IMR-90 (cell line): Measurements from ENCODE around the gene AEN. TPM values are rescaled to one million over a fixed set of nuclear protein-coding genes. Genes with fewer than 3 reads are reported as not detected.

Source experiments
- ATAC-seq: fragments of 200-7000 bp; cut with Tn5 transposase; 2 replicates; pipeline ENCODE4 v1.9.1; 2020; ENCODE audit warnings: low read depth, mild to moderate bottlenecking, moderate library complexity
- BruUV-seq: library from RNA; stranded (reverse); fragments of 400-500 nt; replicated peaks from 2 replicates; lab custom pipeline; 2021; lab: Mats Ljungman, UMichigan
- CTCF ChIA-PET: fragments of 300-600 bp; formaldehyde crosslinking; extraction: SDS; loops from one replicate; lab custom pipeline; 2021; ENCODE audit warnings: antibody characterized with exemption; lab: Yijun Ruan, JAX
- POLR2A ChIA-PET: fragments of 300-600 bp; sonication (Branson Sonifier 250); formaldehyde crosslinking; loops from one replicate; lab custom pipeline; 2022; ENCODE audit warnings: antibody characterized with exemption; ENCODE audit not compliant: unreplicated experiment; lab: Charles Lee
- DNase-seq: peaks from one replicate; pipeline ENCODE4 v3.0.0; 2013
- H2AFZ ChIP-seq: replicated peaks from 2 replicates; pipeline ENCODE3; 2013; ENCODE audit warnings: low read length, mild to moderate bottlenecking; ENCODE audit not compliant: poor library complexity
- H2AK5ac ChIP-seq: 2 replicates; pipeline ENCODE4 v1.6.1; 2013; ENCODE audit warnings: low read depth, low read length, inconsistent platforms
- H2AK9ac ChIP-seq: replicated peaks from 2 replicates; pipeline ENCODE3; 2013; ENCODE audit warnings: mild to moderate bottlenecking, low read depth, low read length, moderate library complexity; ENCODE audit not compliant: poor library complexity
- H2BK120ac ChIP-seq: 2 replicates; pipeline ENCODE4 v1.6.1; 2013; ENCODE audit warnings: low read depth, low read length, inconsistent platforms
- H2BK15ac ChIP-seq: 3 replicates; pipeline ENCODE4 v1.6.1; 2013; ENCODE audit warnings: low read depth, low read length, inconsistent platforms
- H2BK20ac ChIP-seq: 2 replicates; pipeline ENCODE4 v1.6.1; 2013; ENCODE audit warnings: low read depth, mild to moderate bottlenecking, inconsistent platforms, low read length, moderate library complexity
- H2BK5ac ChIP-seq: 2 replicates; pipeline ENCODE4 v1.6.1; 2013; ENCODE audit warnings: mild to moderate bottlenecking, low read depth, low read length, inconsistent platforms; ENCODE audit not compliant: poor library complexity, severe bottlenecking
- H3K14ac ChIP-seq: replicated peaks from 2 replicates; pipeline ENCODE4 v1.6.1; 2013; ENCODE audit warnings: low read depth, low read length, inconsistent platforms
- H3K18ac ChIP-seq: 2 replicates; pipeline ENCODE4 v1.6.1; 2013; ENCODE audit warnings: low read depth, low read length, control low read depth
- H3K23ac ChIP-seq: 2 replicates; pipeline ENCODE4 v1.6.1; 2013; ENCODE audit warnings: low read depth, low read length, inconsistent platforms
- H3K27ac ChIP-seq: 2 replicates; pipeline ENCODE4 v1.5.1; 2013; ENCODE audit warnings: mild to moderate bottlenecking, control low read depth, low read length; ENCODE audit not compliant: insufficient read depth
- H3K27me3 ChIP-seq: 2 replicates; pipeline ENCODE4 v1.6.1; 2013; ENCODE audit warnings: low read length; ENCODE audit not compliant: control insufficient read depth, insufficient read depth
- H3K36me3 ChIP-seq: 2 replicates; pipeline ENCODE4 v1.6.1; 2013; ENCODE audit warnings: low read length, mixed read lengths; ENCODE audit not compliant: control insufficient read depth, insufficient read depth
- H3K4ac ChIP-seq: 2 replicates; pipeline ENCODE4 v1.6.1; 2013; ENCODE audit warnings: low read depth, low read length, inconsistent platforms
- H3K4me1 ChIP-seq: 2 replicates; pipeline ENCODE4 v1.6.1; 2013; ENCODE audit warnings: low read length, mixed read lengths; ENCODE audit not compliant: control insufficient read depth, insufficient read depth
- H3K4me2 ChIP-seq: 2 replicates; pipeline ENCODE4 v1.6.1; 2013; ENCODE audit warnings: low read depth, mild to moderate bottlenecking, control low read depth, low read length, moderate library complexity
- H3K4me3 ChIP-seq: 2 replicates; pipeline ENCODE4 v1.5.1; 2013; ENCODE audit warnings: low read depth, mild to moderate bottlenecking, control low read depth, low read length, moderate library complexity; ENCODE audit not compliant: insufficient read depth
- H3K56ac ChIP-seq: 2 replicates; pipeline ENCODE4 v1.6.1; 2013; ENCODE audit warnings: low read length, inconsistent platforms; ENCODE audit not compliant: insufficient read depth; ENCODE audit errors: extremely low read depth
- H3K79me1 ChIP-seq, 2 experiments: 2 replicates each; pipeline ENCODE4 v1.6.1; 2013; ENCODE audit warnings: low read length in 2 of 2, inconsistent platforms in 1 of 2, low read depth in 1 of 2
- H3K9ac ChIP-seq: 2 replicates; pipeline ENCODE4 v1.6.1; 2013; ENCODE audit warnings: low read depth, low read length, control low read depth
- H3K9me1 ChIP-seq: 2 replicates; pipeline ENCODE4 v1.6.1; 2013; ENCODE audit warnings: low read length, inconsistent platforms; ENCODE audit not compliant: insufficient read depth
- H3K9me3 ChIP-seq: 2 replicates; pipeline ENCODE4 v1.6.1; 2013; ENCODE audit warnings: low read length; ENCODE audit not compliant: control insufficient read depth, insufficient read depth
- H4K20me1 ChIP-seq: 2 replicates; pipeline ENCODE4 v1.6.1; 2013; ENCODE audit warnings: low read length, inconsistent platforms; ENCODE audit not compliant: insufficient read depth
- H4K5ac ChIP-seq: 2 replicates; pipeline ENCODE4 v1.6.1; 2013; ENCODE audit warnings: mild to moderate bottlenecking, low read depth, low read length, control low read depth
- H4K8ac ChIP-seq, 2 experiments: 2 replicates each; pipeline ENCODE4 v1.6.1; 2013; ENCODE audit warnings: low read depth in 2 of 2, low read length in 2 of 2, control low read depth in 1 of 2, inconsistent platforms in 1 of 2
- H4K91ac ChIP-seq: 2 replicates; pipeline ENCODE4 v1.6.1; 2013; ENCODE audit warnings: low read depth, low read length, inconsistent platforms; ENCODE audit not compliant: insufficient read depth
- CEBPB ChIP-seq: IDR thresholded peaks from 2 replicates; pipeline ENCODE4 v1.6.1; 2012; ENCODE audit warnings: low read depth, low read length, improper control_type of control experiment
- CHD1 ChIP-seq: IDR thresholded peaks from 2 replicates; pipeline ENCODE4 v1.6.1; 2012; ENCODE audit warnings: low read depth, low read length, improper control_type of control experiment
- FOS ChIP-seq: fragments of 150-350 bp; IDR thresholded peaks from 2 replicates; pipeline ENCODE4 v1.6.1; 2016; ENCODE audit warnings: low read depth, low read length
- MAZ ChIP-seq: IDR thresholded peaks from 2 replicates; pipeline ENCODE4 v1.6.1; 2012; ENCODE audit warnings: low read depth, mild to moderate bottlenecking, low read length, improper control_type of control experiment, moderate library complexity, borderline replicate concordance
- MXI1 ChIP-seq: IDR thresholded peaks from 2 replicates; pipeline ENCODE4 v1.6.1; 2012; ENCODE audit warnings: low read depth, mild to moderate bottlenecking, low read length, moderate library complexity, borderline replicate concordance
- NFE2L2 ChIP-seq: fragments of 150-350 bp; IDR thresholded peaks from 2 replicates; pipeline ENCODE4 v1.6.1; 2016; ENCODE audit warnings: low read depth, mild to moderate bottlenecking, low read length
- RAD21 ChIP-seq: IDR thresholded peaks from 2 replicates; pipeline ENCODE4 v1.6.1; 2012; ENCODE audit warnings: low read length, improper control_type of control experiment
- RCOR1 ChIP-seq: IDR thresholded peaks from 2 replicates; pipeline ENCODE4 v1.6.1; 2012; ENCODE audit warnings: mild to moderate bottlenecking, low read length, improper control_type of control experiment; ENCODE audit not compliant: insufficient replicate concordance
- SMC3 ChIP-seq: fragments of 150-350 bp; IDR thresholded peaks from 2 replicates; pipeline ENCODE4 v1.6.1; 2016; ENCODE audit warnings: low read depth, mild to moderate bottlenecking, antibody characterized with exemption, low read length, moderate library complexity
- WGBS, 2 experiments: methylation state at CpG; one replicate each; pipeline versions ENCODE4 v1.1.5 to v1.1.7; 2013; ENCODE audit warnings: missing lambda C conversion rate in 2 of 2; ENCODE audit not compliant: insufficient read length in 1 of 2; ENCODE audit errors: extremely low coverage in 2 of 2; 5-methylcytosine and 5-hydroxymethylcytosine counted together
- dilution Hi-C: fragments of 300-500 bp; cut with HindIII; formaldehyde crosslinking; loops from one replicate; pipeline ENCODE4 v1.14.3; 2018; ENCODE audit warnings: low sequenced_read_pairs; ENCODE audit not compliant: unreplicated experiment
- in situ Hi-C: fragments of 300-500 bp; cut with MboI; formaldehyde crosslinking; loops from 3 replicates; pipeline ENCODE4 v1.14.3; 2019; ENCODE audit warnings: low sequenced_read_pairs, inconsistent platforms, mixed read lengths
- intact Hi-C: fragments of 100-400 bp; cut with micrococcal nuclease; formaldehyde crosslinking; loops from 2 replicates; pipeline ENCODE4 v1.10.0; 2022
- polyA plus RNA-seq, 3 experiments: library from polyadenylated mRNA; depleted of rRNA; stranded (reverse); fragments of >200 nt; gene quantifications; 2 replicates each; pipeline ENCODE4 v1.2.3, GENCODE V29; 2012; ENCODE audit warnings: low replicate concordance in 1 of 3
- total RNA-seq: library from RNA; depleted of rRNA; stranded (reverse); fragments of >200 nt; gene quantifications from 2 replicates; pipeline ENCODE4 v1.2.3, GENCODE V29; 2012
- TF ChIP-seq, protein P1 (sequence below): fragments of 150-350 bp; IDR thresholded peaks from 2 replicates; pipeline ENCODE4 v1.6.1; 2017; ENCODE audit warnings: mild to moderate bottlenecking, antibody characterized with exemption, low read length, low read depth

Gene AEN
- total and polyA plus RNA-seq, 2 of the 4 experiments (the other 2 are of a cell fraction): 48.6 to 85.5 TPM

- Histone ChIP-seq H3K4me3 (no peak overlapping the region), H3K4ac (no peak overlapping the region), H3K27me3 (no peaks in the 10 kb centered on the region), H2BK15ac (no peak overlapping the region), H4K8ac (no peak overlapping the region), H2AK5ac (no peak overlapping the region), H2BK5ac (no peak overlapping the region), H2AFZ (no peak overlapping the region), H3K9me3 (no peaks in the 10 kb centered on the region), H2BK20ac (no peak overlapping the region), H3K79me1 (peaks cover 0 to 4% of the 10 kb centered on the region in 2 experiments; a peak in 1 of 4 replicates), H3K18ac (no peak overlapping the region), H3K9ac (no peak overlapping the region), H4K20me1 (no peaks in the 10 kb centered on the region), H4K5ac (no peak overlapping the region), H3K4me2 (no peak overlapping the region), H3K9me1 (peaks cover 8% of the 10 kb centered on the region; the same call in 1 of the 2 replicates), H3K27ac (no peak overlapping the region), H3K36me3 (no peaks in the 10 kb centered on the region), H2AK9ac (no peak overlapping the region), H3K4me1 (peaks cover 4% of the 10 kb centered on the region; the same call in 1 of the 2 replicates), H3K23ac (no peak overlapping the region), H3K14ac (no peak overlapping the region), H3K56ac (no peak overlapping the region), H4K91ac (no peak overlapping the region), H2BK120ac (no peak overlapping the region)
- ChIA-PET CTCF (no interaction called here), POLR2A (no interaction called here)
- no CpG with 5 or more reads among the region's 4 CpGs for WGBS, 2 experiments
- TF ChIP-seq NFE2L2 (no peak), SMC3 (no peak), FOS (no peak), CEBPB (no peak), CHD1 (no peak), MAZ (no peak), RAD21 (no peak), RCOR1 (no peak), MXI1 (no peak)
- TF ChIP-seq, protein P1, sequence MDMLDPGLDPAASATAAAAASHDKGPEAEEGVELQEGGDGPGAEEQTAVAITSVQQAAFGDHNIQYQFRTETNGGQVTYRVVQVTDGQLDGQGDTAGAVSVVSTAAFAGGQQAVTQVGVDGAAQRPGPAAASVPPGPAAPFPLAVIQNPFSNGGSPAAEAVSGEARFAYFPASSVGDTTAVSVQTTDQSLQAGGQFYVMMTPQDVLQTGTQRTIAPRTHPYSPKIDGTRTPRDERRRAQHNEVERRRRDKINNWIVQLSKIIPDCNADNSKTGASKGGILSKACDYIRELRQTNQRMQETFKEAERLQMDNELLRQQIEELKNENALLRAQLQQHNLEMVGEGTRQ: no peak
- DNase-seq: no peak
- dilution Hi-C loops: no loop called here
- BruUV-seq: no TSS peak
- no peak for ATAC-seq
- intact Hi-C loops: no loop called here
- in situ Hi-C loops: loop anchor here (5.0 kb wide), 1 partner anchor 149 kb away; the partner anchor contains the start of genes MRPL46 and MRPS11
Measured at GRCh38 chr15:88616240-88616639, 4.9 kb upstream of the AEN start.
